Astrocyte (in vitro differentiated cells and primary cell): Measurements from ENCODE around the gene FRMD4B. TPM values are rescaled to one million over a fixed set of nuclear protein-coding genes. Genes with fewer than 3 reads are reported as not detected.
A peak's percentile ranks its signal among the peaks of the same experiment; 100 is the strongest.

ENCODE experiments used
- DNase-seq: peaks from one replicate; pipeline ENCODE4 v3.0.0-alpha.2; 2010; ENCODE audit warnings: low read depth
- FAIRE-seq: peaks from 2 replicates; lab custom pipeline; 2011; peaks lifted over from hg19 to GRCh38; lab: Jason Lieb, UNC
- H2AFZ ChIP-seq: 2 replicates; pipeline ENCODE4 v1.6.0; 2012; ENCODE audit warnings: low read depth, low read length, inconsistent platforms
- H3K27ac ChIP-seq: 2 replicates; pipeline ENCODE4 v1.5.1; 2011; ENCODE audit warnings: low read depth, low read length, inconsistent platforms
- H3K27me3 ChIP-seq: 2 replicates; pipeline ENCODE4 v1.6.0; 2011; ENCODE audit warnings: low read length, inconsistent platforms; ENCODE audit not compliant: insufficient read depth
- H3K36me3 ChIP-seq: 2 replicates; pipeline ENCODE4 v1.5.1; 2011; ENCODE audit warnings: low read length, inconsistent platforms; ENCODE audit not compliant: insufficient read depth
- H3K4me1 ChIP-seq: 2 replicates; pipeline ENCODE4 v1.5.1; 2011; ENCODE audit warnings: low read length, inconsistent platforms; ENCODE audit not compliant: insufficient read depth
- H3K4me2 ChIP-seq: 2 replicates; pipeline ENCODE4 v1.6.0; 2012; ENCODE audit warnings: low read length, inconsistent platforms
- H3K4me3 ChIP-seq: 2 replicates; pipeline ENCODE4 v1.5.1; 2011; ENCODE audit warnings: low read depth, mild to moderate bottlenecking, low read length, inconsistent platforms; ENCODE audit not compliant: insufficient read depth
- H3K79me2 ChIP-seq: 2 replicates; pipeline ENCODE4 v1.6.0; 2012; ENCODE audit warnings: mild to moderate bottlenecking, low read length, inconsistent platforms; ENCODE audit not compliant: insufficient read depth
- H3K9ac ChIP-seq: 2 replicates; pipeline ENCODE4 v1.6.0; 2012; ENCODE audit warnings: mild to moderate bottlenecking, low read length, inconsistent platforms
- H3K9me3 ChIP-seq: 2 replicates; pipeline ENCODE4 v1.5.1; 2012; ENCODE audit warnings: low read depth, mild to moderate bottlenecking, low read length, inconsistent platforms; ENCODE audit not compliant: insufficient read depth
- H4K20me1 ChIP-seq: 2 replicates; pipeline ENCODE4 v1.6.0; 2012; ENCODE audit warnings: low read length, inconsistent platforms; ENCODE audit not compliant: insufficient read depth
- H3K27ac Mint-ChIP-seq: one replicate; pipeline ENCODE4 v1.8.0; 2021; ENCODE audit warnings: mild to moderate bottlenecking, mixed read lengths; ENCODE audit not compliant: unreplicated experiment
- H3K27me3 Mint-ChIP-seq: one replicate; pipeline ENCODE4 v1.8.0; 2021; ENCODE audit warnings: low read depth, mixed read lengths; ENCODE audit not compliant: unreplicated experiment
- H3K36me3 Mint-ChIP-seq: one replicate; pipeline ENCODE4 v1.8.0; 2021; ENCODE audit warnings: low read depth, mixed read lengths; ENCODE audit not compliant: unreplicated experiment
- H3K4me1 Mint-ChIP-seq: one replicate; pipeline ENCODE4 v1.8.0; 2021; ENCODE audit warnings: low read depth, mixed read lengths; ENCODE audit not compliant: unreplicated experiment
- H3K4me3 Mint-ChIP-seq: one replicate; pipeline ENCODE4 v1.8.0; 2021; ENCODE audit warnings: mild to moderate bottlenecking, moderate library complexity, mixed read lengths; ENCODE audit not compliant: unreplicated experiment
- H3K9me3 Mint-ChIP-seq: one replicate; pipeline ENCODE4 v1.8.0; 2021; ENCODE audit warnings: mild to moderate bottlenecking, mixed read lengths; ENCODE audit not compliant: unreplicated experiment
- EZH2 ChIP-seq: IDR thresholded peaks from 2 replicates; pipeline ENCODE4 v1.6.1; 2012; ENCODE audit warnings: mild to moderate bottlenecking, low read length, inconsistent platforms; ENCODE audit not compliant: insufficient read depth
- total RNA-seq: library from RNA; stranded (reverse); gene quantifications from 2 replicates; pipeline ENCODE4 v1.2.1, GENCODE V29; 2021
- TF ChIP-seq, protein P1 (sequence below): IDR thresholded peaks from 2 replicates; pipeline ENCODE4 v1.5.1; 2011; ENCODE audit warnings: low read depth, mild to moderate bottlenecking, inconsistent platforms, low read length, moderate library complexity; ENCODE audit not compliant: insufficient read depth

The FRMD4B gene
- total RNA-seq, 1 donor from 2014 or later: 9.2 TPM

DNA sequence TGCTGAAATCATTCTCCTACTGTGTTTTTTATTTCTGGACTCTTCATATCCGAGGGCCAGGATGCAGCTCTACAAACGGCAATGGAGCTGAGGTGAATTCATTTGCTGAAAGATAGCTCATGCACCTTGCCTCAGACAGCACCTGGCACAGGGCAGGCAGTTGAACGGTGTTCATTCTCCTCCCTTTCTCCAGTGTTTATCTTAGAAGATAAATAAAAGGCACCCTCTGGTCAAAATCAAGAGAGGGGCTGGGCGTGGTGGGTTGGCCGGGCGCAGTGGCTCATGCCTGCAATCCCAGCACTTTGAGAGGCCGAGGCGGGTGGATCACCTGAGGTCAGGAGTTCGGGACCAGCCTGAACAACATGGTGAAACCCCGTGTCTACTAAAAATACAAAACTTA lies 184.2 kb downstream of the FRMD4B start:
- no peak overlapping the region for H3K4me3 Mint-ChIP-seq
- H3K36me3 Mint-ChIP-seq: peaks cover 3% of the 10 kb centered on the region

DNA sequence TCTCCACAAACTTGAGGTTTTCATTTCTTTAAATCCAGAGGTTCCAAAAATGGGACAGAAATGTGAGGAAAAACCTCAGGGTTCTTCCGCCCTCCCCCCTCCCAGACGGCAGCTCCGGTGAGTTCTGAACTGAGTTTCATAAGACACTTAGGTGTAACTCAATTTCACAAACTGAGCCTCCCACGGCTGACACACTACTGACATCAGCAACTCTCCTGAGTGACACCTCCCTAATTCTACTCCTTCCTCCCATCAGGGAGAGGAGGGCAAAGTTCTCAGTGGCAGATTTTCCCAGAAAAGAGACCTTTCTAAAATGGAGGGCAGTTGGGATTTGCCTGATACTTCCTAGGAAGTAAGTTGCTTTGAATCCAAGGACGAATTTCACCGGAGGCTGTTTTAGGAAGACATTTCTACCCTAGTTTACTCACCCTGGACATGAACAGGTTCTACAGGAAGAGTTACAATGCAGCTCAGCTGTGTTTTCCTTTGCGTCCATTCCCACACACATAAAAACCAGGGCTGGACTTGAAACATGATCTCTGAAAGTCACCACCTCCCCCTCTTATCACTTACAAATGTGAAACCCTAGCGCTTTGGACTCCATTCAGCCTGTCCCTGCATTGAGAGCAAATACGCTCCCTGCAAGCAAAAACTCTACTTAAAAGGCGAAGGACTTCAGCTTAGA lies 185.4 kb downstream of the FRMD4B start:
- H3K9me3 Mint-ChIP-seq: no peaks in the 10 kb centered on the region
- Histone ChIP-seq H3K27ac (no peak overlapping the region), H3K79me2 (no peaks in the 10 kb centered on the region), H3K9ac (peak overlapping the region; percentile 44), H3K4me2 (peak overlapping the region; percentile 74), H3K27me3 (no peaks in the 10 kb centered on the region), H3K4me1 (no peaks in the 10 kb centered on the region), H3K36me3 (no peaks in the 10 kb centered on the region), H4K20me1 (no peaks in the 10 kb centered on the region), H2AFZ (peak overlapping the region; percentile 70), H3K4me3 (peak overlapping the region; percentile 25), H3K9me3 (no peaks in the 10 kb centered on the region)
- DNase-seq: peak; percentile 59
- peak overlapping the region; percentile 93 for H3K27ac Mint-ChIP-seq
- TF ChIP-seq EZH2: no peak
- TF ChIP-seq, protein P1, sequence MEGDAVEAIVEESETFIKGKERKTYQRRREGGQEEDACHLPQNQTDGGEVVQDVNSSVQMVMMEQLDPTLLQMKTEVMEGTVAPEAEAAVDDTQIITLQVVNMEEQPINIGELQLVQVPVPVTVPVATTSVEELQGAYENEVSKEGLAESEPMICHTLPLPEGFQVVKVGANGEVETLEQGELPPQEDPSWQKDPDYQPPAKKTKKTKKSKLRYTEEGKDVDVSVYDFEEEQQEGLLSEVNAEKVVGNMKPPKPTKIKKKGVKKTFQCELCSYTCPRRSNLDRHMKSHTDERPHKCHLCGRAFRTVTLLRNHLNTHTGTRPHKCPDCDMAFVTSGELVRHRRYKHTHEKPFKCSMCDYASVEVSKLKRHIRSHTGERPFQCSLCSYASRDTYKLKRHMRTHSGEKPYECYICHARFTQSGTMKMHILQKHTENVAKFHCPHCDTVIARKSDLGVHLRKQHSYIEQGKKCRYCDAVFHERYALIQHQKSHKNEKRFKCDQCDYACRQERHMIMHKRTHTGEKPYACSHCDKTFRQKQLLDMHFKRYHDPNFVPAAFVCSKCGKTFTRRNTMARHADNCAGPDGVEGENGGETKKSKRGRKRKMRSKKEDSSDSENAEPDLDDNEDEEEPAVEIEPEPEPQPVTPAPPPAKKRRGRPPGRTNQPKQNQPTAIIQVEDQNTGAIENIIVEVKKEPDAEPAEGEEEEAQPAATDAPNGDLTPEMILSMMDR: no peak
- peaks cover 27% of the 10 kb centered on the region for H3K4me1 Mint-ChIP-seq
- no peaks in the 10 kb centered on the region for H3K27me3 Mint-ChIP-seq
- no peak for FAIRE-seq
- peak overlapping the region; percentile 69 for H3K4me3 Mint-ChIP-seq
- peaks cover 3% of the 10 kb centered on the region for H3K36me3 Mint-ChIP-seq

More for the DNA sequence above, 184.2 kb downstream of the FRMD4B start:
- no peaks in the 10 kb centered on the region for H3K27me3 Mint-ChIP-seq
- Histone ChIP-seq H3K4me1 (no peaks in the 10 kb centered on the region), H3K9ac (no peak overlapping the region), H3K4me2 (no peak overlapping the region), H3K27ac (no peak overlapping the region), H3K36me3 (no peaks in the 10 kb centered on the region), H3K79me2 (no peaks in the 10 kb centered on the region), H3K4me3 (no peak overlapping the region), H4K20me1 (no peaks in the 10 kb centered on the region), H3K27me3 (no peaks in the 10 kb centered on the region), H2AFZ (no peak overlapping the region), H3K9me3 (no peaks in the 10 kb centered on the region)
- DNase-seq (no peak), FAIRE-seq (no peak)
- TF ChIP-seq EZH2: no peak
- TF ChIP-seq, protein P1: no peak
- peaks cover 27% of the 10 kb centered on the region for H3K4me1 Mint-ChIP-seq
- no peaks in the 10 kb centered on the region for H3K9me3 Mint-ChIP-seq
- H3K27ac Mint-ChIP-seq: no peak overlapping the region

DNA sequence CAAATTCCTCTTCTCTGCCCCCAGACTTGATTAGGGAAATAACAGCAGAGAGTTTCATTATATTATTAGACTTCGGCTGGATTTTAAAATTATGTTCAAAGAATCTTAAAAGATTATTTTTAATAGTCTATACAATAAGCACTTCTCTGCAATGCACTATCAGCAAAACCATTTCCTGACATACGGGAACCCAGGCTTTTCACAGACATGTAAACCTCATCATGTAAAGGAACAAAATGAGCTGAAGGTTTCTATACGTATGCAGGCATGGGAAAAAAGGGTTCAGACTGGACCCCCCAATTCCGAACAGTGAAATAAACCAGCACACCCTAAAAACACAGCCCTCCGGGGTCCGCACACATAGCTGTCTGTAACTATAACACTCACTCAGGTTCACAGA lies 185.9 kb downstream of the FRMD4B start:
- Histone ChIP-seq H3K27ac (no peak overlapping the region), H3K4me2 (peak overlapping the region; percentile 74), H4K20me1 (no peaks in the 10 kb centered on the region), H2AFZ (no peak overlapping the region), H3K4me3 (peak overlapping the region; percentile 25), H3K36me3 (no peaks in the 10 kb centered on the region), H3K9ac (no peak overlapping the region), H3K4me1 (no peaks in the 10 kb centered on the region), H3K27me3 (peaks cover 4% of the 10 kb centered on the region), H3K79me2 (no peaks in the 10 kb centered on the region), H3K9me3 (no peaks in the 10 kb centered on the region)
- no peak for DNase-seq
- peak overlapping the region; percentile 93 for H3K27ac Mint-ChIP-seq
- H3K4me1 Mint-ChIP-seq: peaks cover 27% of the 10 kb centered on the region
- FAIRE-seq: no peak
- H3K9me3 Mint-ChIP-seq: no peaks in the 10 kb centered on the region
- peaks cover 5% of the 10 kb centered on the region for H3K36me3 Mint-ChIP-seq
- TF ChIP-seq EZH2: no peak
- TF ChIP-seq, protein P1: no peak
- no peaks in the 10 kb centered on the region for H3K27me3 Mint-ChIP-seq
- peak overlapping the region; percentile 69 for H3K4me3 Mint-ChIP-seq
